Islet of Langerhans (tissue), 1 donor: ENCODE data around the gene NACC2.
"Not testable (repeated sequence)": the region's sequence is repeated elsewhere in the genome, so short reads cannot be mapped to it uniquely, and the experiment has no call there.

Experiments used
- FAIRE-seq: peaks from one replicate; lab custom pipeline; 2011; peaks lifted over from hg19 to GRCh38; lab: Jason Lieb, UNC

NACC2 gene

DNA sequence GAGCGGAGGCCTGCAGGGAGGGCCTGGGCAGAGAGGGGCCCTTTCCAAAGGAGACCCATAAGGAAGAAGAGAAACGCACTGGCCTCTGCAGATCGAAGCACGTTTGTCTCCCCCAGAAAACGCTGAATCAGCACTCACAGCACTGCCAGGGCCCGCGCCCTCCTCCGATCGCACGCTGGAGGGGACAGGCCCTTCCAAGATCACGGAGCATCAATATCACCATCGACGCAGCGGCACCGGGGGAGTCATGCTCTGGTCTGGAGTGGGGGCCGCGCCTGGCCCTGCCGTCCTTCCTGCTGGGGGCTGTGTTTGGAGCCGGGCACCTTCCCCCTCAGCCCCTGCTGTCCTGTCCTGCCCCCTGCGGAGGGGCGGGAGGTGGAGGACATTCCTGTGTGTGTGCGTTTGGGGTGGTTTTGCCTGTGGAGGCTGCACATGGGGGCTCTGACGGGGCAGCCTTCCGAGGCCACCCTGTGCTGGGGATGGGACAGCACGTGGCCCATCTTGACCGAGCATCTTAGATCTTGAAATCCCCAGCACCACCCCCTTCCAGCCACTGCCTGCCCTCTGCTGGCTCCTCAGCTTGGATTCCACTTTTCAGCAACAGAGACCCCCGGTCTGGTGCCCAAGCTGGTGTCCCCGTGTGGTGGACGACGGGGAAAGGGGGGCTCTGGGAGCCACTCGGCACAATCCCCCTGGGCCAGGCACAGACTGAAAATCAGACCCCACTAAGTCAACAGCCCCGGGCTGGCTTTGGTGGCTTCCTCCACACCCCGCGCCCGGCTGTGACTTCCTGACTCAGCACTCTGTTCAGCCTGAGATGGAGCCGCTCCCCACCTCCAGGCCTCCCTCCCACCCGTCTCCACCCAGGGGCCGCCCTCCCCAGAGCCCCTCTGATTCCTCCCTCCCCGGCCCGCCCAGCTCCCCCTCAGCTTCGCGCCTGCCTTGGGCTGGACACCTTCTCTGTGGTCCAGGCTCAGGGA, 15.3 kb upstream of the NACC2 start:
- no peak for FAIRE-seq

DNA sequence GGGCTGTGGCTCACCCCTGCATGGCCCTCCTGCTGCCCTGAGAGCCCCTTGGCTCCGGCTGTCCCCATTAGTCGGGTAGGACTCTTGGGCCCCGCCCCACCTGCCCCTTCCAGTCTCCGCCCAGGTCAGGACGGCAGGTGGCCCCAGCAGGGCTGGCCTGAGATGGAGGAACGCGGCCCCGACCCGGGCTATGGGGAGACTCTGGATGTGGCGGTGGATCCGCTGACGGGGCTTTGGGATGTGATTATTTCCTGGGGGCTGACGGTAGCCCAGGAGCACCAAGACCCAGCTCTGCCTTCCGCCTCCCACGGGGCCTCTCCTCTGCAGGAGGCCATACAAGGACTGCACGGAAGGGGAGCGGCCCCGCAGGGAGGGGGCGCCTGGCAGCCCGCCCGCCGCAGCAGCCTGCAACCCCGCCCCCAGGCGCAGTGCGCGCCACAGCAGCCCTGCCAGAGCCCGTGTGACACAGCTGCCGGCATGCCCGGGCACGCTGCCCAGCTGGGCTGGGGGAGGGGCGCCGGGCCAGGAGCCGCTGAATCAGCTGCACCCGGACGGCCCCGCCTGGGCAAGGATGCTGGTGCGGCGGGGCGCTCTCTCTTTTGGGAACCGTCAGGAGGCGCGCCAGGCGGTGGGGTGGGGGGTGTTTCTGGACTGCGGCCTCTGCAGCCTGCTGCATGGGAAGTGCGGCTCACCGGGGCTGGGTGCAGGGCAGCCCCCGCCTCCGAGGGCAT, 14.4 kb upstream of the NACC2 start:
- no peak for FAIRE-seq

DNA sequence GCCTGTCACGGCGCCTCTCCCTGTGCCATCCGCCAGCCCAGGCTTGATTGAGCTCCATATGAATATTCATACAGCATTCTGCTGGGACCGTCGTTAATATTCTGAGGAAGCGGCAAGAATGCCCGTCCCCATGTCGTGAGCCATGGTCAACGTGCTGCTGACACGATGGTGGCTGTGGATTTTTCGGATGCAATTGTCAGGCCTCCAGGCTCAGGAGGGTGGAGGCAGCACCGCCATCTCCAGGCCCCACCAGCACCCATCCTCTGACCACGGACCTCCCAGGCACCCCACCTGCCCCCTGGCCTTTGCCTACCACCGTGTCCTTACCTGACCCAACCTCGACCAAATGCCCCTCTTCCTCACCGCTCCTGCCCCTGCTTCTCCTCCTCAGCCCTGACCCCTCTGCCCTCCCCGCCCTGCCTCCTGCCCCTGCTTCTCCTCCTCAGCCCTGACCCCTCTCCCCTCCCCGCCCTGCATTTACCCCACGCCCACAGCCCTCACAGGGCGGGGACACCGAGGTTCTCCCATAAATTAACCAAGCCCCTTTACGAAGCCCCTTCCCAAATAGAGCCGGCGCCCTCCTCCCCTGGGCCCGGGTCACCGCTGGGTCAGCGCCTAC, 13.7 kb upstream of the NACC2 start:
- no peak for FAIRE-seq

DNA sequence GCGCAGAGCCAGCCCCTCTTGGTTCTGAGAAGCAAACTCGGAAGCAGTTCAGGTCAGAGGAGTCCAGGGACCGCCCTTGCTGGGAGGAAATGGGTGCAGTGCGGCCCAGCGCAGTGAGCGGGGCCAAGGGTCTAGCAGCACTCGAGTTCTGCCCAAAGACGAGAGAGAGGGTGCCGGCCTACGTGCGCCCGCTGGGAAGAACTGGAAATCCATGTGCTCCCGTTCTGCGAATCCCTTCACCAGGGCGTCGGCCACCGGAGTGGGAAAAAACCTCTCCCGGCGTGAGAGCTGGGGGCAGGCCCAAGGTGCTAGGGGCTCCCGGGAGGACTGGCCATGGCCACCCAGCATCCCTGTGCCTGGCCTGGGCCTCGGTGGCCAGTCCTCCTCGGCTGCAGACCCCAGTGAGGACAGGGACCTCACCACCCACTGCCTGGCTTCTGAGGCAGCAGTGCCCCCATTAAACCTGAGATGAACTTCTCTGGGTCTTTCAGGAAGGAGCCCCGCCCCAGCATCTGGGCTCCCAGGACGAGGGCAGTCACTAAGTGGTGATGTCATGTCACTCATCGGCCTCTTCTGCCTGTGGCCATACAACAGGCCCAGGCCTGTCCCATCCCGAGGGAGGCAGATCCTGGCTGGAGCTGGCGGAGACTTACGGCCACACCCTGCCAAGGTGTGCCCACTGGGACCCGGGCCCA, 13.0 kb upstream of the NACC2 start:
- no peak for FAIRE-seq

DNA sequence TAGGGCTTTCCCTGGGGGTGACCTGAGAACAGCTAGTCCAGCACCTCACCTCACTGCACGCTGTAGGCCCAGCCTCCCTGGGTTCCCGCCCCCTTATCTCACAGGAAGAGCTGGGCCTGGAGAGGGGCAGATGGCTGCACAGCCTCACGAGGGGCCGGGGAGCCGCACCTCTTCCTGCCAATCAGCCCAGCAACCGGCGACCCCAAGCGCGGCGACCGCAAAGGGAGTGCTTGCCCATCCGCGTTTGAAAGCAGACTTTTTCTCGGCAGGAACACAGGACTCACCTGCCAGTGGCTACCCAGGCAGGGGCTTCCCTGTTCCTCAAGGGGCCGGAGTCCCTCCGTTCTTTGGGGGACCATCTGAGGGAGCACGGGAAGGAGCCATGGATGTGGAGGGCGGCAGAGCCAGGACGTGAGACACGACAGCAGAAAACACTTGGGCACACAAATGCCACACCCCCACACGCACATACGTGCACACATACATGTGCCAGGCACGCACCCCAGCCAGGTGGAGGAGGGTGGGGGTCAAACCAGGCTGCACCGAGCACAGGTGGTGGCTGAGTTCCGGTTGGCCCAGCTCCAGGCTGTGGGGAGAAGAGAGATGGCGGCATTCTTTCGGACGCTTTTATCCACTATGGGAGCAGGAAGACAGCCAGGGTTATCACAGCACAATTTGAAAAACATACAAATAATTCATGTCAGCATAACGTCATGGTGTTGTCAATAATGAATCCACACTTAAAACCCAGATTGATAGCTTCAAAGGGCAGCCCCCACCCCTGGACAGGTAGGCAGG, 12.3 kb upstream of the NACC2 start:
- FAIRE-seq, result no peak

DNA sequence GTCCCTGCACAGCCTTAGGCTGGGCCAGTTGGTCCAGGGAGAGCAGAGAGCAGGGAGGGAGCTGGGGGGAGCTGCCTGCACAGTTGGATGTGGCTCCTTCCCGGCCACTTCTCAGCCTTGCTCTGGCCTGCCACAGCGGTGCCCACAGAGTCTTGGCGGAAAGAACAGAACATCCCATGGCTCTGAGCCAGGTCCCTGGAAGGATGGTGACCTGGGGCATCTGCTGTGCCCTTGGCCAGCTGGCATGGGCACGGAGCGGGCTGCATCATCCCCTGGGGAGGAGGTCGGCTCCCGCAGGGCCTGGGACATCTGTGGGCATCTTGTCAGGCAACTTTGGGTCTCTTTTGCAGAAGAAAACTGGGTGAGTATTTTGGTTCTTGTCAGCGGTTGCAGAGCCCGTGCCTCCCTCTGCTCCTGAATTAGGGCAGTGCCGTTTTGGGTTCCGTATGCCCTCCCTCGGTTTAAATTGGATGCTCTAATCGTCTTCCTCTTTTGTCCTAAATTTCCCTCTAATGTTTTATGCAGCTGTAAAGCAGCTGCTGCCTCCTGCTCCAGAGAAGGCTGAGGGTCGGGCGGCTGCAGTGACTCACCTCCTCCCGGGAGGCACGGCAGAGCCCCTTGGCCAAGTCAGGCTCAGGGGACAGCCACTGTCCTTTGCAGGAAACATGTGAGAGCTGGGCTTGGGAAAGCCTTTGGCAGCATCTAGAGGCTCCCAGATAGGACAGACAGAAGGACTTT, 10.5 kb upstream of the NACC2 start:
- no peak for FAIRE-seq

DNA sequence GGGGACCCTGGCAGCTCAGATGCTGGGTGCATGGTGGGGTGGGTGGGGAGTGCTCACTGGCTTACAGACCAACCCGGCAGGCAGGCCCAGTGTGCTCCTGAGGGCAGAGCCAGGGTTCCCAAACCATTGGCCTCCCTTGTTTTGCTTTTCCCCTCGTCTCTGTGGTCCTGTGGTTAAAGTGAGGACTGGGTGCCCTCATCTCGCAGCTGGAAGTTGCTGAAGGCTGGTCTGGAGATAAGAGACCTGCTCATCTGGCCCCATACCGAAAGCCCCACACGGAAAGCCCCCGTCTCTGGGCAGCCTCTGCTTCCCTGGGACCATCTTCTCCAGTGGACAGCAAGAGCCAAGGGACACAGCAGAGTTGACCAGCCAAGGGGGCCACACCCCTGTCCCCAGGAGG, 9.8 kb upstream of the NACC2 start:
- FAIRE-seq, result no peak

DNA sequence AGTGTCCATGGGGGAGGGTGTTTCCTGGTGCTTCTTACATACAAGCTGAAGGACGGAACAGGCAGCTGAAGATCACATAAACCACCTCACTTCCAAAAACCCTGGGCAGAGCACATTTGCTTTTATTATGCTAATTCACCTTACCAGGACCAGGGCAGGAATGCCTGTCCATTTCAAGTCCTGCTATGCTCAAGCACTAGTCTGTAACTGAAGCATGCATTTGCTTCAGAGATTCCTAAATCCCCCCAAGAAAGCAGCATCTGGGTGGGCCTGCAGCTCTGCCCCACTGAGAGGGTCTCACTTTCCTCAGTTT, 9.4 kb upstream of the NACC2 start:
- no peak for FAIRE-seq

DNA sequence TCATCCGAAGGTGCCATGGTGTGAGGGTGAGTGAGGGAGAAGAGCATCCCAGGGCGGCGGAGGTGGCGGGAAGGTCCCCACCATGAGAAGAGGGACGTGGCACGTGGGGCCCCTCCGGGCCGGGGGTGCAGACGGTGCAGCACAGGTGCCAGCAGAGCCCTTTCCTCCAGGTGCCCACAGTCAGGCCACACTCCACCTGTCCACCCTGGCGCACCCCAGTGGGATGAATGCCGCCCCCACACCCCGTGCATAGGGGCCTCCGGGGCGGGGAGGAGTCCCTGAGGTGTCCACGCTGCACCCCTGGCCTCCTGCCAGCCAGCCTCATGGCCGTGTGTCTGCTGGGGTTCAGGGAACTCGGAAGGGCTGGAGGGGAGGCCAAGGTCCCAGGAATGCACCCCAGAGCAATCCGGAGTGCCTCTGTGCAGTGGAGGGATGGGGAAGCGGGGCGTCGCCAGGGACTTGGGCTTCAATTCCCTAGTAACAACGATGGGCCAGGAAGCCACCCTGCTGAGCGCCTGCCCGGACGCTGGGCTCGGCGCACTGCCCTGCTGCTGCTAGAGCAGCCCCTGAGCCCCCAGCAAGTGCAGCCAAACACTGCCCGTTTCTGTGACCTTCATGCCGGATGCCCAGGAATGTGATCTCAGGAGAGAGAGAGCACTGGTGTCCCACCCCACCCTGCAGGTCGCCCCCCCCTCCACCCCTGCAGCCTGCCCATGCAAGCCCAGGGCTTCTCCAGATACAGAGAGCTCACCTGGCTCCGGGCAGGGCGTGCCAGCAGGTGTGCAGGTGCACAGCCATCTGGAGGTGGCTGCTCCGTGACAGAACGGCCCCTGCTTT, 8.8 kb upstream of the NACC2 start:
- no peak for FAIRE-seq

DNA sequence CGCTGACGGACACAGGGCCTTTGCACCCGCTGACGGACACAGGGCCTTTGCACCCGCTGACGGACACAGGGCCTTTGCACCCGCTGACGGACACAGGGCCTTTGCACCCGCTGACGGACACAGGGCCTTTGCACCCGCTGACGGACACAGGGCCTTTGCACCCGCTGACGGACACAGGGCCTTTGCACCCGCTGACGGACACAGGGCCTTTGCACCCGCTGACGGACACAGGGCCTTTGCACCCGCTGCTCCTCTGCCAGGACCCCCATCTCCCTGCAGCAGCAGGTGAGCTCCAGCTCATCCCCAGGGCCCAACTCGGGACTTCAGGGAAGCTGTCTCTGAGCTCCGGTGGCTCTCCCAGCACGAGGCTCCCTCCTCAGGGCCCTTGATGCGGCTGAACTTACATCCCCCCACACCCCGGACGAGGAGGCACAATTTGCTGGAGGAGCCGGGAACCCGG, 6.6 kb upstream of the NACC2 start:
- not testable (repeated sequence) for FAIRE-seq

DNA sequence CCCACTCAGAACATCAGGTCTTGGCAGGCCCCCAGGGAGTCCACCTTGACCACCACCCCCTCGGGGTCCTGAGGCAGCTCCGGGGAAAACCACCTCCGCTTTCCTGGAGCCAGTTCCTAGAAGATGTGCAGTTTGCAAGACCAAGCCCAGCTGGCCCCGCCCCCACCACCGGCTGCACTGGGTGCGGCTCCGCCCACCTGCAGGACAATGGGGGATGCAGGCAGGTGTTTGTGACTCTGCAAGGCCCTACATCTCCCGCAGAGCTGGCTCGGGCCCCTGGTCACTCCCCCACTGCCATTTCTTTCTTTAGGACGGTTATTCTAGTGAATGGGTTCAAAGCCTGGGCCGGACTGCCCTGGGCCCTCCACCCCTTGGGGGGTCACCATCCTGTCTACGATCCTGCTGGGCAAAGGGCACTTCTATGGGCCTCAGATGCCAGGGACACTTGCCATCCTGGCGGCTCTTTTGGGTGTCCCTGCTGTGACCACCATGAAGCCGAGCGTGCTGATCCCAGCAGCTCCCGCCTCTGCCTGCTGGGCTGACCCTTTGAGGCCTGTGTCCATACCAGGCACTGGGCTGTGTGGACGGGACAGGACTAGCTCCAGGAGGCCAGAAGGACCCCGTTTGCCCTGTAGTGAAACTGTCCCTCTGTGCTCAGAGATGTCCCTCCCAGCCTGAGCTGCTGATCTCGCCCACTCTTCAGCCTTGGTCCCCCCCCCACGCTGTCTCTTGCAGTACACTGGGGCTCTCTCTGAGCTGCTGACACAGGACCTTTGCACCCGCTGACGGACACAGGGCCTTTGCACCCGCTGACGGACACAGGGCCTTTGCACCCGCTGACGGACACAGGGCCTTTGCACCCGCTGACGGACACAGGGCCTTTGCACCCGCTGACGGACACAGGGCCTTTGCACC, 5.9 kb upstream of the NACC2 start:
- FAIRE-seq, result no peak

DNA sequence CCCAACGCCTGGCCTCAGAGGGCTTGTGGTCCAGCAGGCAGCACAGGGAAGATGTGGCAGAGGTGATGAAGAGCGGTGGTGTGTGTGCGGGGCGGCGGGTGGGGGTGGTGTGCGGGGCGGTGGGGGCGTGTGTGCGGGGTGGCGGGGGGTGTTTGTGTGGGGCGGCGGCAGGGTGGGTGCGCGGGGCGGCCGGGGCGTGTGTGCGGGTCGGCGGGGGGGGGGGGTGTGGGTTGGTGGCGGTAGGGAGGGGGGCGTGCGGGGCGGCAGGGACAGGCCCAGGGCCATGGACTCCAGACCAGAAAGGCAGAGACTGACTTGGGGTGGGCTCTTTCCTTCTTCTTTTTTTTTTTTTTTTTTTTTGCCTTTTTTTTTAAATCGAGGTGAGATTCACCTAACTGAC, 4.5 kb upstream of the NACC2 start:
- FAIRE-seq, result no peak

DNA sequence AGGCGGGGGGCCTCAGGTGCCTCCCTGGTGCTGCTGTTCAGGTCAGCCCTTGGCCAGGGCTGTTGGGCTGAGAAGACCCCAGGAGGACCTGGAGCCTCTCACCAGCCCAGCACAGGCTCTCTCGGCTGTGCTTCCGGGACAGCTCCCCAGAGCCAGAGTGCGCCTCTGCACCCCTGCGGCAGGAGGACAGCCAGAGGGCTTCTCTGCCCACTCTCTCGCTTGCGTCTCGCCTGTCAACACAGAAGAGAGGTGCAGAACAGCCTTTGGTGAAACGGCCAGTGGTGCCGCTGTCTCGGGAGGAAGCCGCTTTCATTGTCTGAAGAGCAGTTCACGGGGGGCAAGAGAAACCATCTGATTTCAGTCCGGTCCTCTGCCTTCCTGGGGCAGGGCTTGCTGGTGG, 3.8 kb upstream of the NACC2 start:
- FAIRE-seq, result no peak

DNA sequence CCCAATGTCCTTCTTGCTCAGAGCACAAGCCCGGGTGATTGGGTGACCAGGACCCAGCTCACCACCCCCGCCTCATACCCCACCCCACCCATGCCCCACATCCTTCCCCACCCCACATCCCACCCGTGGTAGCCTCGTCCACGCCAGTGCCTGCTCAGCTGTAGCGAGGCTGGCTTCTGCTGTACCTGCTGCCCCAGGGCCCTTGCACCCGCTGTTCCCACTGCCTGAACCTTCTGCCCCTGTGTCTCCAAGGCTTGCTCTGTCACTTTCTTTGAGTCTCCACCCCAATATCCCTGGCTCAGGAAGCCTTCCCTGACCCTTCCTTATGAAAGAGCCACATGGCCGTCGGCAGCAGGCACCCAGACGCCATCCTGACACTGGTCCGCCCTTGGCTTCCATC, 3.1 kb upstream of the NACC2 start:
- FAIRE-seq, result no peak

DNA sequence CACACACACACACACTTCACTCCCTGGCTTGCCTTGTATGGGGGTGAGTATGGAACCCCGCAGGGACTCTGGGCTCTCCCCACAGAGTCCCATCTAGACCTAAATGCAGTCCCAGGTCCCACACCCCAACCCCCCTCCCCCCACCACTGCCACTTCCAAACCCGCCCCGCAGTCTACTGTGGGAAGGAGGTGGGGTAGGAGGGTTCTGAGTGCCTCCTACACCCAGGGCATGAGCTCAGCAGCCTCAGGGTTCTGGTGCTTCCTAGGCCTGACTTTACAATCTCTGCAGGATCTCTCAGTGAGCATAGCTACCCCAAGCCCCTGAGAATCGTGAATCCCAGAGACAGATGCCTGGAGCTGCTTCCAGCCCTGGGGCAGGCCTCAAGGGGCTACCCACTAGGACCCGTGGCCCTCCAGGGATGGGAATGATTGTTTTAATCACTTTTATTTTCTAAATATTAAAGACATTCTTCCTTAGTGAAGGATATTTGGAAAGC, 1.5 kb upstream of the NACC2 start:
- FAIRE-seq, result no peak

DNA sequence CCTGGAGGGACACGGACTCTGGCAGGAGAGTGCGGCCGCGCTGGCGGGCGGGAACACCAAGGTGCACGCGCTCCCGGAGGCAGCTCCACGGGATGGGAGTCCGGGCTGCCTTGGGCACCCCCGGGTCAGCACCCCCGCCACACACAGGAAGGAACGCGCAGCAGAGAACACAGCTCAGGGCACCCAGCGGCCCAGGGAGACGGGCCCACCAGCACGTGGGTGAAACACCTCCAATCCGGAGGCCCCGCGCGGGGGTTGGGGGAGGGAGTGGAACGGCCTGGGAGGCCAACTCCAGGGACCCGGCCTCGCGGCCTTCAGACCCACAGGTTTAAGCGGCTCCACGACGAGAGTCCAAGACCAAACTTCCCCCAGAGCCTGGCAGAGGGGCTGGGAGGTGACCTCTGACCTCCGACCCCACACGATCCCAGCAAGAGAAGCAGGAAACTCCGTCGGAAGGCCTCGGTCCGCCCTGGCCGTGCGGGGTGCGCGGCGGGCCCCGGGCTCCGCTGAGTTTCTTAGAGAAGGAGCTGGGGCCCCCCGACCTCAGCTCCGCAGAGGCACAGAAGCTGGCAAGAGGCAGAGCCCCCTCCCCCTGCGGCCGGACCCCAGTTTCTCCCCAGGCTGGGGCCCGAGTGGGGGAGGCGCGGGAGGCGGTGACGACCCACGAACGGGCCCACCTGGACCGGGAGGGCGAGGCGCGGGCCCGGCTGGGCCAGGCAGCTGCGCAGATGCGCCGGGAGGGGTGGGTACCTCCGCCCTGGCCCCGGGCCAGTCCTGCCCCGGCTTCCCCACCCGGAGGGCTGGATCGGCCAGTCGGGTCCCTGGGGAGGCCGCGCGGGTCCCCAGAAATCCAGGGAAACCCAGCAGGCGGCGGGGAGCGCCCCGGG, 851 bp downstream of the NACC2 start:
- FAIRE-seq, result no peak

DNA sequence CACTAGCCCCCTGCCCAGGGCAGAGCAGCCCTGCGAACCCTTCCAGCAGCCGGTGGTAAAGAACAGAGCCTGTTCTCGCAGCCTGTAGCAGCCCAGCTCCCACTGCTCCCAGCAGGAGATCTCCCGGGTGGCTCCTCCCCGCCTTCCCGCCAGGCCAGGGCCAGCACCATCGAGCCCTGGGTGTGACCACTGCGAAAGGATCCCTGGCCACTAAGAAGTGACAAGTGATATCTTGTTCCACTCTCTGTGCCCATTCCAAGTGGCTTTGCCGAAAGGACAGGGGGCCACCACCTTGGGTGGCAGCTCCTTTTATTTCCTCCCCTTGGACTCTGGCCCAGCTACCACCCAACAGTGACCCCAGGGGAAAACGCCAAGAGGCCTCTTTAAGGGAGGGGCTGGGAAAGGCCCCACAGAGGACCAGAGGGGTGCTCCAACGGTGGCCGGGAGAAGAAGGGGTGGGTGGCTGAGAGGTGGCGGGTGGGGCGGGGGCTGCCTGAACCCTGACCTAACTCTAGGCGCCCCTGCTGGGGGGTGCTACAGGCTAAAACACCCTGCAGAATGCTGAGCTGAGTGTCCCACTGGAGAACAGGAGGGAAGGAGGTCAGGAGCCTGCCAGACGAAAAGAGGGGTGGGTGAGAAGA, 1.6 kb downstream of the NACC2 start:
- FAIRE-seq, result no peak
